ENCODE results near the gene ADCY4. TPM values are rescaled to one million over a fixed set of nuclear protein-coding genes. Genes with fewer than 3 reads are reported as not detected.

ADCY4 gene
- total and polyA plus RNA-seq, 2 donors (not counting 1 experiment from before 2014, with no cell fraction given), result 2.3 to 7.8 TPM

DNA sequence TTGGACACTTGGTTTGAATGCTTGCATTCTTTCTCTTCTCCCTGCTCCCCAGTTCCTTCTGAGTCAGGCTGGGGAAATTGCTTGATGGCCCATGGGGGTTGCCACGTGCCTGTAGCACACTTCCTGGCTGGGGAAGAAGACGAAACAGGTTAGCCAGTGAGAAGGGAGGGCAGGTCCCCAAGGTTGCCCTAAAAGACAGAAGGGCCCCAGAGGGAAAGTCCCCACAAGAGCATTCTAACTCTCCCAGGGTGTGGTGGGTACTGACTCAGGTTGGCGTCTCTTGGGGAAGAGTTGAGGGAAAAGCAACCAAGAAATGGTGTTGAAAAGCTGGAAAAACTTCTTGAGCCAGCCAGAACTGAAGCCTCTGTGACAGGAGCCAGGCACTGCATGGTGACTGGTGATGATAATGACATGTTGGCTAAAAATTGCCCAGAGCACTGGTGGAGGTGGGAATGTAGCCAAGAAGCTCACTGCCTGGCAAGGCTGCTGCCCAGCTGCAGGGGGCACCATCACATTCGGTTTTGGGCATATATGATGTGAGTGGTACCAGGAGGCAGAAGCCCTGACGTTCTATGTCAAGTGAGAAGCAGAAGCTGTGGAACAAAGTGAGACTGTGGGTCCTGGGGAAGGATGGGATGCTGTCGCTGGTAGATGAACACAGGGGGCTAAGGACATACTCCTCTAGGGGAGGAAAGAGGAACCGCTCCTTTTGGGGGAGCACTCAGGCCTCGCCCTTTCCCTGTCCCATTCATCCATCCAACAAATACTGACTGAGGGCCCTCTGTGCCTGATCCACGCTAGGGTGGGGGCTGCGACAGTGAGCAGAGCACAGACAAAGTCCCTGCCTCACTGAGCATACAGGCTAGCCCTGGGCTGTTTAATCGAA is 55.3 kb downstream of the ADCY4 start:
- Histone ChIP-seq H3K4me2 (replicated peaks; ENCODE audit: low read depth, low read length, poor library complexity, severe bottlenecking) (peak overlapping the region; percentile 50), H3K9me3 (ENCODE audit: control extremely low read depth in 1 of 3, control insufficient read depth in 2 of 3, insufficient read depth in 1 of 3, low read length in 2 of 3) (peaks cover 0 to 10% (median 0%) of the 10 kb centered on the region in 3 donors), H3K27ac (ENCODE audit: low read length in 2 of 2) (peak overlapping the region; percentile 65 to 80), H4K20me1 (ENCODE audit: control insufficient read depth, insufficient read depth, low read length, poor library complexity, severe bottlenecking) (no peaks in the 10 kb centered on the region), H3K4me3 (ENCODE audit: control extremely low read depth in 1 of 5, extremely low read depth in 1 of 5, insufficient read depth in 1 of 5, low read depth in 2 of 5, low read length in 4 of 5) (peak overlapping the region in 1 of 5 experiments; percentile 10), H3K9ac (ENCODE audit: low read length) (peak overlapping the region; percentile 7), H3K4me1 (ENCODE audit: control insufficient read depth in 2 of 2, insufficient read depth in 2 of 2, low read length in 2 of 2) (peaks cover 38 to 60% of the 10 kb centered on the region in 2 donors), H3K79me2 (ENCODE audit: control insufficient read depth, insufficient read depth, low read length) (peaks cover 44% of the 10 kb centered on the region), H2AFZ (ENCODE audit: insufficient read depth, low read depth, low read length, poor library complexity, severe bottlenecking) (peak overlapping the region; percentile 44), H3K36me3 (replicated peaks in 1 of 2; ENCODE audit: control extremely low read depth in 1 of 2, control insufficient read depth in 1 of 2, extremely low read depth in 1 of 2, insufficient read depth in 2 of 2, low read length in 1 of 2) (no peaks in the 10 kb centered on the region), H3K27me3 (replicated peaks in 1 of 4; ENCODE audit: control extremely low read depth in 1 of 4, control insufficient read depth in 3 of 4, insufficient read depth in 4 of 4, low read length in 3 of 4) (no peaks in the 10 kb centered on the region)
- no peaks in the 10 kb centered on the region for H3K27me3 Mint-ChIP-seq
- H3K4me1 Mint-ChIP-seq, result peaks cover 66% of the 10 kb centered on the region
- CTCF ChIA-PET, result interaction anchor here (0.7 to 7.1 kb wide), 14 partner anchors 9 to 153 kb away, joined by 3 to 93 read pairs (median 8); partner anchors contain the start of genes CIDEB, DHRS1, MDP1 and NOP9
- peak; percentile 87 for DNase-seq
- H3K27ac Mint-ChIP-seq, result peak overlapping the region; percentile 93
- peak overlapping the region; percentile 75 for H3K4me3 Mint-ChIP-seq
- intact Hi-C loops (cut with micrococcal nuclease), result loop anchor here (1.0 to 10.0 kb wide), 4 partner anchors 8 to 135 kb away; partner anchors contain the start of genes EMC9, PSME2, RABGGTA and RNF31
- no peak for TF ChIP-seq EZH2 (IDR thresholded peaks at IDR 0.05; ENCODE audit: borderline replicate concordance, insufficient read depth, low read depth, low read length, poor library complexity, severe bottlenecking)
- TF ChIP-seq, protein P1, sequence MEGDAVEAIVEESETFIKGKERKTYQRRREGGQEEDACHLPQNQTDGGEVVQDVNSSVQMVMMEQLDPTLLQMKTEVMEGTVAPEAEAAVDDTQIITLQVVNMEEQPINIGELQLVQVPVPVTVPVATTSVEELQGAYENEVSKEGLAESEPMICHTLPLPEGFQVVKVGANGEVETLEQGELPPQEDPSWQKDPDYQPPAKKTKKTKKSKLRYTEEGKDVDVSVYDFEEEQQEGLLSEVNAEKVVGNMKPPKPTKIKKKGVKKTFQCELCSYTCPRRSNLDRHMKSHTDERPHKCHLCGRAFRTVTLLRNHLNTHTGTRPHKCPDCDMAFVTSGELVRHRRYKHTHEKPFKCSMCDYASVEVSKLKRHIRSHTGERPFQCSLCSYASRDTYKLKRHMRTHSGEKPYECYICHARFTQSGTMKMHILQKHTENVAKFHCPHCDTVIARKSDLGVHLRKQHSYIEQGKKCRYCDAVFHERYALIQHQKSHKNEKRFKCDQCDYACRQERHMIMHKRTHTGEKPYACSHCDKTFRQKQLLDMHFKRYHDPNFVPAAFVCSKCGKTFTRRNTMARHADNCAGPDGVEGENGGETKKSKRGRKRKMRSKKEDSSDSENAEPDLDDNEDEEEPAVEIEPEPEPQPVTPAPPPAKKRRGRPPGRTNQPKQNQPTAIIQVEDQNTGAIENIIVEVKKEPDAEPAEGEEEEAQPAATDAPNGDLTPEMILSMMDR (IDR thresholded peaks at IDR 0.05), result peak; percentile 53
- no peaks in the 10 kb centered on the region for H3K9me3 Mint-ChIP-seq (ENCODE audit: insufficient read depth)
- peak; percentile 90 for ATAC-seq (ENCODE audit: low read depth)
- POLR2A ChIA-PET, result interaction anchor here (0.5 to 2.0 kb wide), 2 partner anchors 9 to 117 kb away, joined by 4 to 8 read pairs; partner anchors contain the start of gene RABGGTA
- 49% methylated on average over 7 of the region's 11 CpGs for WGBS (ENCODE audit: insufficient coverage)

Measured in B cell (primary cell).